HL-60 (cell line): Measurements from ENCODE around the gene UQCR11.

Experiments
- CTCF ChIP-seq: IDR thresholded peaks from one replicate; pipeline ENCODE4 v1.5.1; 2011; ENCODE audit warnings: low read length, control low read depth, inconsistent platforms; ENCODE audit not compliant: insufficient read depth
- REST ChIP-seq: IDR thresholded peaks from 2 replicates; pipeline ENCODE4 v1.6.1; 2012; ENCODE audit warnings: low read depth; ENCODE audit not compliant: insufficient replicate concordance

GRCh38 chr19:1592755-1593500 is 12.3 kb downstream of the UQCR11 start, which contains the start of gene MBD3:
- TF ChIP-seq CTCF = no peak
- no peak for TF ChIP-seq REST
